Stimulated activated CD4-positive, alpha-beta T cell treated with anti-CD3 and anti-CD28 coated beads, TNF-alpha, amount 100 ng/mL, for 4 hours (primary cell): Measurements from ENCODE around the gene ADTRP.

Experiments used
- DNase-seq, 3 experiments: peaks; one replicate each; pipeline ENCODE4 v3.0.0-alpha.2; 2020; ENCODE audit warnings: low read depth in 3 of 3

The ADTRP gene, protein sequence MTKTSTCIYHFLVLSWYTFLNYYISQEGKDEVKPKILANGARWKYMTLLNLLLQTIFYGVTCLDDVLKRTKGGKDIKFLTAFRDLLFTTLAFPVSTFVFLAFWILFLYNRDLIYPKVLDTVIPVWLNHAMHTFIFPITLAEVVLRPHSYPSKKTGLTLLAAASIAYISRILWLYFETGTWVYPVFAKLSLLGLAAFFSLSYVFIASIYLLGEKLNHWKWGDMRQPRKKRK

DNA sequence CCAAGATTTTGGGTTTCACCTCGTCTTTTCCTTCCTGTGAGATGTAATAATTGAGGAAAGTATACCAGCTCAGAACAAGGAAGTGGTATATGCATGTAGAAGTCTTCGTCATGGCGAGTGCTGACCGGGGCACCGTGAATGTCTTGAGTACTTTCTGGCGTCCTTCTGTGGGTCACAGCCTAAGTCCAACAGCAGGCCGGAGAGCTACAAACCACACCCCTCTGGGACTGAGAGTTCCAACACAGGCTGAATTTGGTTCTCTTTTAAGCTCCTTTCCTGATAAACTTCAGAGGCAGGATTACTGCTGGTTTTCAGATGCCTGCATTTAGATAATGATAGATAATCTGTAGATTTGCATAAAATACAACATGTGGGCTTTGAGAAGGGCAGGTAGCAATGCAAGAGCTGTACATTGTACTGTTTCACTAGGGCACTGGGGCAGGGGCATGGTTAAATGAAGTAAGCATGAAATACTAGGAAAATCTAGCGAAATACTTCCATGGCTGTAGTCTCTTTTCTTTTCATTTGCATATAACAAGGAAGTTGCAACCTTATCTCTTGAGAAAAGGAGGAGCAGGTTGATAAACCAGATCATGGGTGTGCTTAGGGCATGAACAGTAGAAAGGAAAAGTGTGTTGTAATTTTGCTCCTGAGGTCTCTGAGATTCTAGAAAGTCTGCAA, at the start of gene ADTRP:
Gene ADTRP, minus strand, starts transcription at position 156 of the 681 bp plus-strand sequence. Its CDS starts 44 bp downstream, at position 112.
- DNase-seq, result no peak

DNA sequence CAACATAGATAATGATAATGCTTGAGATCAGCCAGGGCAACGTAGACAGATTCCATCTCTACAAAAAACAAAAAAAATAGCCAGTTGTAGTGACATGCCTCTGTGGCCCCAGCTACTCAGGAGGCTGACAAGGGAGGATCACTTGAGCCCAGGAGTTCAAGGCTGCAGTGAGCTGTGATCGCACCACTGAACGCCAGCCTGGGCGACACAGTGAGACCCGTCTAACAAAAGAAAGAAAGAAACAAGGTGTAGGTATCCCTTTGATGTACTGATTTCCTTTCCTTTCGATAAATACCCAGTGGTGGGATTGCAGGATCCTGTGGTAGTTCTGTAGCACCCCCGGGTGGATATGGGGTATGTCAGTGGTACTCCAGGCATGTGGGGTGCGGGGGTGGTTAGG, 48.2 kb upstream of the ADTRP start:
- DNase-seq, result no peak

DNA sequence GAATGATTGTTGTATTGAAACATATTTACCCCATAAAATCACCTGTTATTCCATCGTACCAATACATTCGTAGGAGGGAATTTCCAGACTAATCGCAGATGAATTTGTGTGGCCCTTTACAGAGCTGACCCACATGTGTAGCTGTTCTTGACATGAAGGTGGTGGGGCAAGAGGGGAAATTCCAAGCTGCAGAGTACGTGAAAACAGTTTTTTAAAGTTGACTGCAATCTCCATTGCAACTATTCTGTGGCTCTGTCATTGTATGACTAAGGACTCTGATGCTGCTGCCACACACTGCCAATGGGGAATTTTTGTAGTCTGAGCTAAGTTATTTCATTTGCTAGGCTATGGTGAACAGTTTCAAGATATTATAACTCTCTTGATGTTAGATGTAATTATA, 46.4 kb upstream of the ADTRP start:
- no peak for DNase-seq

DNA sequence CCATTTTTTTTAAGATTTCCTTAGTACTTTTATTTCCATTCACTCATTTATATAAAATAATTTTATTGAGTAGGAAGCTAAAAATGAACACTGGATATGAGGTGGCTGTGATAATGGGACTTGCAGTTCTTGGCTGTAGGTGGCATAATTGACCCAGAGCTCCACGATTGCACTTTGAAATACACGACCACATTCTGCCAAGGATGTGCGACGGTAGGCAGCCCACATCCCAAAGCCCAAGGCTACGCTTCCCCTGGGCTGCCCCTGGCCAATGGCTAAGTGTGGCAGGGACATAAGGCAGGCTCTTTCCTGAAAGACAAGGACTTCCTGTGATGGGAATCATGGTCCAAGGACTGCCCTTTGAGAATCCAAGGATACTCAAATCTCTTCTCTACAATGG, 43.7 kb upstream of the ADTRP start:
- DNase-seq, result no peak

DNA sequence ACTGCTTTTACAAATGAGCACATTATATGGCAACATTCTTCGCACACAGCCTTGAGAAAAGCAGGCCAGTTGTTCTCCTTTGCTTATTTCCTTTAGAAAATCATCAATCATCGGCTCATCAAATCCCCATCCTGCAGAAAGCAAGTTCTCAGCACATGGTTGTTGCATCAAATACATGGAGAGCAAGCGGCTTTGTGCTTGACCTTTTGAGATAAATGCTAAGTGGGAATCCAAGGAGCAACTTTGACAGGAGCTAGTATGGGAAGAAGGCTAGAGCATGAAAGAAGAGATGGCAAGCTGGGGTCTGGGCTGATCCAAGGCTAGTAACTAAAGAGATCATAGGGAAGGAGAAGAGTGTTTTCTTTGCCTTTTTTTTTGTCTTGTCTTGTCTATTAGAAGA, 43.2 kb upstream of the ADTRP start:
- no peak for DNase-seq

DNA sequence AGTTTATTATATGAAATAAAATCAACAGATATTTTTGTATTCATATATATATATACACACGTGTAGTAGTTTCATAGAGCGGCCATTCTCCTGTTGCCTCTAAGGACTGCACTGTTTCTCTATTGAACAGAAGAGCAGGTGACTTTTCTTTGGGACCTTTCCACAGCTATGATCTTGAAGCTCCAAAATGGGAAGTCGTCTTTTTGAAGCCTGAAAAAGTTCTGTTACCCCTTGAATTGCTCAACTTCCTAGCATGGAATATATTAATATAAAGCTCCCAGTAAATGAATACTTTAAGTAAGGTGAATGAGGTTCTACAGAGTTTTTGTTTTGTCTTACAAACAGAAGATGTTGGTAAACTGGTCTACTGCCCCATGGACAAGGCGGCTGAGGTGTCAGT, 42.2 kb upstream of the ADTRP start:
- DNase-seq, result no peak

DNA sequence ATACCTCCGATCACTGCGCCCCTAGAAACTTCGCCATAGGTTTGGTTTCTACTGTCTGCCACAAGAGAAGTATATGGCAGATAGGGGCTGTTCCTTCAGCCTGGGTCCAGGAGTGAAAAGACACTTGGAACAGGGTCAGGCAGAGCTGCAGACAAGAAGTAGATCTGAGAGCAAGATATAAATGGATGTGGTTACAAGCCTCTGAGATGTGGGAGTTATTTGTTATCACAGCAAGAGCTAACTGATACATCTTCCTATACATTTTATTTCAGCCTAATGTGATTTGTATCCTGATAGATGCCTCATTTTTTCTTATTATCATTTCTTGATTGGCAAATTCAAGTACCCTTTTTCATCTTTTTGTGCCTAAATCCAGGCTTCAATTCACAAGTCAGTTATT, 40.9 kb upstream of the ADTRP start:
- DNase-seq, result no peak

DNA sequence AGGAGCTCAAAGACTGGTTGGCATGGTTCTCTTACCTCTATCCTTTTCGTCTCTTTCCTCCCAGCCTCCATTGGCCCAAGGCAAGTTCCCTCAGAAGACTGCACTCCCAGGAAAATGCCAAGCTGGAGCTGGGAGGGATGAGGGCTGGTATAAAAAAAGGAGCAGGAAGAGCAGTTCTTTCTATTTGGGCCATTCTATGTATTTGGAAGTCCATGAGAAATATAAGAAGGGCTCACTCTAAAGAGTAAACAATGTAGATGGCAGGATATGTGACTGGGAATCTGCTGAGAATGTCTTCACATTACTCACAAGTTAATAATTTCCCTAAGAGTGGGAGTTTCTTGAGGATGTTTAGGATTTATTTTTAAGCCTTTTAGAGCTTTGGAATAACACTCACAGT, 36.6 kb upstream of the ADTRP start:
- no peak for DNase-seq

DNA sequence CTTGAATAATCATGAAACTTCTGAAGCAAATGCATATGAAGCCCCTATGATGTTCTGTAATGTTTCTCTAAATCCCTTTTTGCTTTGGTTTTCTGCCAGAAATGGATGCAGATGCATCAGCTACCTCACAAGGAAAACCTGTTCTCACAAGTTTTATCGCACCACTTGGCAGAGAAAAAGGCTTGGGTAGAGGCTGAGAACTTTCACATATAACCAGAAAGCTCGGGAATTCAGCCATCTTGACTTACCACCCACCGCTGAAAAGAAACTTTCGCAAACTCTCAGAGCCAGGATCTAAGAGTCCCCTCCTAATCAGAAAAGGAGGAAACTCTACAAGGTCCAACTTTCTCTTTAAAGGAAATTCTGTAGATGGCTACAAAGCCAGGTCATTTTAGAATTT, 36.2 kb upstream of the ADTRP start:
- DNase-seq, result no peak

DNA sequence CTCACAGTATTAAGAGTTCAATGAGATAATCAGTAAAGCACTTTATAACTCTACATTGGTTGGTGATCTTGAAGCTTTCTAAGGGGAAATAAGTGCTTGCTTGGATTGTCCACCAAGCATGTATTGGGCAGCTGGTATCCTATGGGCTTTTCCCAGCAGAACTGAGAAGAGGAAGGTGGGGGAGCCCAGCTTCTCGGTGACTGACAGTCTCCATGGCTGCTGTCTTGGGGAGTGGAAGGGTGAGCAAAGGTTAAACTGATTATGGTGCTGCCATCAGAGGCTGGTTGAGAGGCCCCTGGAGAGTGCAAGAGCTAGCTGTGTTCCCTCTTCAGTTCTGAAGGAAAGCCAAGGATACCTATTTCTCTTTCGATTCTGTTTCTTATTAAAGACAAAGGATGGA, 35.5 kb upstream of the ADTRP start:
- DNase-seq, result no peak

DNA sequence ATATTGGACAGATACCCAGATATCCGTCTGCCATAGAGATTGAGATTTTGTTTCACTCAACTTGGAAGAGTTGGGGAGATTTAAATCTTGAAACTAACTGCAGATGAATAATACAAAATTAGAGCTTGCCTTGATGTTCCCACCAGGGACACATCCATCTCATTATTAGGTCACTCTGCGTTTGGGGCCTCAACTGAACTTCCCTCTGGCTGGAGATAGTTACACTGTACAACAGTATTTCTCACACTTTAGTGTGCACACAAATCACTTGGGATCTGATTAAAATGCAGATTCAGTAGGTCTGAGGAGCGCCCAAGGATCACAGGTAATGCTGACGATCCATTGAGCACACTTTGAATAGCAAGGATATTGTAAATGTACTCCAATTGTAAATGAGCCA, 35.0 kb upstream of the ADTRP start:
- DNase-seq, result no peak

DNA sequence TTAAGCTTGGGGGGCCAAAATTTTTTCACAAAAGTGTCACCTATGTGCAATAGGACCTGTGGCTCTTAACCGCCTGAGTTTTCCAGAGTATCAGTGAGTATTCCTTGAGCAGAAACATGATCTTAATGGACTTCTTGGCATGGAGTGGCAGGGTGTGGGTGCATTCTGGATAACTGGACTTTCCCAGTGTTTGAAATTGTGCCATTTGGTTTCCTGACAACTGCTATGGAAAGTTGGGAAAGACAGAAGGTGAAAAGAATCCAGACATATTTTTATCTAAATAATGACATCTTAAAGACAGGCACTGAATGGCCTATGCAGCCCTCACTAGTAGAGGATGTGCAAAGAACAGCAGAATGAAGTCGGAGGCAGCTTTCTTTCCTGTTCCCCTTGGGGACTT, 34.3 kb upstream of the ADTRP start:
- no peak for DNase-seq

DNA sequence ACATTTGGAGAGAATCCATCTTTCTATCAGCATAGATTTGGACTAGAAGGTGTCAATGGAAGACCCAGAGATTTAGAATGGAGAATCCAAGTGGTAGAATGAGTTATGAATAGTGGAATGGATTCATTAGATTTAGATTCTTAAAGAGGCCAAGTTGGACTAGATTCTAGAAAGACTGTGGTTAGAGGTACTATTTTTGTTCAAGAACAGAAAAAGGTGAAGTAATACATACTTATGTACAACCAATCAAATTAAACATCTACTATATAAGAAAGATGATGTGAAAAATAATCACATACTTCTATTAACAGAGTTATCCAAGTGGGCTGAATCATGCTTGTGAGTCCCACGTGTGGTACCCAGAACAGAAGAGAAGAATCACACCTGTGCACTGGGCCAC, 33.8 kb upstream of the ADTRP start:
- DNase-seq, result no peak

DNA sequence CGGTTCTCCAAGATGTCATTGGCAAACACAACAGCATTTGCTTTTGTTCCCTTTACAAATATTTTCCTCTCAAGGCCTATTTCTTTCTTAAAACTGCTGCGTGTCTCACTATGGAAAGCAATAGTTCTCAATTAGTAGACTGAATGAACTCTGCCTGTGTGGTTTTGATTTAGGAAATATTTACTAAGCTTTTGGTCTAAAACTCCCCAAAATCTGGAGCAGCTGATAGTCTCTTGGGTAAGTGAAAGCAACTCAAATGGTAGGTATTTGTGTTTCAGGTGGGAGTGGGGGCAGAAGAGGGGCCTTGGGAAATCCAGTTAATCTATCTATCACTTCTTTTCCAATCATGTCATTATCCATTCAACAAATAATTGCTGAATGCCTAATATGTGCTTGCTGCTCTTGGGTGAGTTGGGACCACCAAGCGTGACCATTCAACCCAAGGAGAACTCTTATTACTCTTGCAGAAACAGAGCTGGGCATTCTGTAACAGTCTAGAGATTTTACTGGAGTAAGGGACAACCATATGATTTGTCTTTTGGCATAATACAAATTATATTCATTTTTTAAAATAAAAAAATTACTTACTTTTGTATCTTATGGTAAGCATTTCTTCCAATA, 33.2 kb upstream of the ADTRP start:
- DNase-seq, result no peak

DNA sequence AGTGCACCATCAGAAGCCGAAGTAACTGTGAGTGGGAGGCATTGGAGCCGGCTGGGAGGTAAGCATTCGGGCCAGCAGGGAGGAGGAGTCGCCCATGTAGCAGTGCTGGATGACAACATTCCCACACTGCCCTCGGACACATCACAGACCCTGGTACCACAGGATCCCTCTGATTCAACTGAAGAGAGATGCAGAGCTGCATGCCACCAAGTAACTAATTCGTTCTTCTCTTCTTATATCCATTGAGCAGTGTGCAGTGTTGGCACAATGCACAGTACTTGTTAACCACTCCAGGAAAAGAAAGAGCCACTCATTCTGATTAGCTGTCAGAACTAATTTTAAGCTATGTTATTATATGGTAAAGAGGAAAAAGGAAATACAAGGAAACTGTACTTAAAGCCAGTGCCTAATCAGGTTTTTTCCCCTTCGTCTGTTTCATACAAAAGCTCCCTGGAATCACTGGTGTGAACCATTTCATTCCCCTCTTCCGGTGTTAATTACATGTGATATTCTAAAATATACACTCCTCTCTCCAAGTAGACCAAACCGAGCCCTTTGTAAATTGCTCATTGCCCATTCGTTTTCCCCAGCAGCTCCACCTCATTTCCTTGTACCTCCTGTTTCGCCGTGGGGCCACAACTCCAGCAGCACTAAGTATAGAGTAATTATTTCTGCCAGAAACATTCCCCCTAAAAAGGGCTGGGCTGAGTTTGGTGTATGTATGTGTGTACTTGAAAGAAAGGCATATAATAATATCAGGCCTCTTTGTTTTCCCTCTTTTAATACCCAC, 32.4 kb upstream of the ADTRP start:
- DNase-seq, result no peak

DNA sequence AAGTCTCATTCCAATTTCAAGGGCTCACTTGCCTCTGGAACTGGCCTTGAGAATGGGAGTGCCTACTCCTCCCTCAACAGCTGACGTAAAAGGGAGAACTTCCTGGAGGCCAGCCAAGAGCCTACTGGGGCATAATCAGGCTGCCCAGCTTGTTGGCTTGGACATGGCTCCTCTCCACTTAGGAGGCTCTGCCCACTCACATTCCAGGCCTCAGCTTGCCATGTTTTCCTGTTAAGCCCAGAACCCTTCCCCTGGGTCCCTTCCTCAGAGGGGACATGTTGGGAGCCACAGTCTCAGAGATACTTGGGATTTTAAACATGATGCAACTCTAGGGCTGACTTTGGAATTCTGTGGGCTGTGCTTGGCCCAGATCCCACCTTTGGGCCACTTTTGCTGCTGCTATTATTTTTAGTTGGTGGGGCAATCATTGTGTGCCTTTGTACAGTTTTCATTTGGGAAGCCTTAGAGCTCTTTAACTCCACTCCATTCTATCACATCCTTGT, 31.5 kb upstream of the ADTRP start:
- no peak for DNase-seq

DNA sequence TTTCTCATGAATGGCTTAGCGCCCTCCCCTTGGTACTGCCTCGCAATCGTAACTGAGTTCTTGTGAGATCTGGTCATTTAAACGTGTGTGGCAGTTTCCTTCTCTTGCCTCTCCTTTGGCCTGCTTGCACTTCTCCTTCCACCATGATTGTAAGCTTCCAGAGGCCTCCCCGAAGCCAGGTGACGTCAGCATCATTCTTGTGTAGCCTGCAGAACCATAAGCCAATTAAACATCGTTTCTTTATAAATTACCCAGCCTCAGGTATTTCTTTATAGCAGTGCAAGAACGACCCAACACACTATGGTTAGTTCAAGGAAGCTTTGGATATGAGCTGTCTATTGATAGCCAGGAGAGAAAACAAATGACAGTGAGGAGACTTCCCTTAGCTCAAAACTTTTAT, 29.5 kb upstream of the ADTRP start:
- no peak for DNase-seq

DNA sequence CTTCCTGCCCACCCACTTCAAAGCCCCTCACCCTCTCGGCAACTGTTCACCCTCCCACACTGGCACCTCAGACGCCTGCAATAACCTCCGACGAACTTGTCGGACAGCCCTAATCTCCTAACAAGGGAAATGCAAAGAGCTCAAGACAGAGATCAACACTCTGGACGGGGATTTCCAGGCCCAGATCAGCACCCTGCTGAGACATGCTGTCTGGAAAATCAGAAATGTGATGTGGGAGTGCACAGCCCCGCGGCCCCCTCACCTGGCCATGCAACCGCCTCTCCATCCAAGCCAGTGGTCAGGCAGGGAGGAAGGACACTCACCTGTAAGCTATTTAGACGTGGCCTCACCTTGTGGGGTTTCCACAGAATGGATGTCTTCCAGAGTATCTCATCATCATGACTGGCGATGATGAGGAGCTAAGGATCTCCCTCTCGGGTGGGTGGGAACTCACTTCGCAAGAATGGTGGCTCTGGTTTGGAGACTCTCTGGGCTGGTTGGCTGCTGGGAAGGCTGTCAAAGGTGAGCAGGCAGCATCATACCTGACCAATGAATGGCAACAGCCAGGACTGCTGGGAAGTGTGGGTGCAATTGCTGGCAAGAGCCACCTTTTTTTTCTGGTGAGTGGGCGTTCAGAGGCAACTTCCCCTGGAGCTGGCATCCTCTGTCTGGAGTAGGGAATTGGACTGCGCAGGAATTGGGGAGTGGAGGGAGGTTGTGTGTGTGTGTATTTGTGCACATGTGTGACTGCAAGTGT, 28.1 kb upstream of the ADTRP start:
- DNase-seq, result no peak

DNA sequence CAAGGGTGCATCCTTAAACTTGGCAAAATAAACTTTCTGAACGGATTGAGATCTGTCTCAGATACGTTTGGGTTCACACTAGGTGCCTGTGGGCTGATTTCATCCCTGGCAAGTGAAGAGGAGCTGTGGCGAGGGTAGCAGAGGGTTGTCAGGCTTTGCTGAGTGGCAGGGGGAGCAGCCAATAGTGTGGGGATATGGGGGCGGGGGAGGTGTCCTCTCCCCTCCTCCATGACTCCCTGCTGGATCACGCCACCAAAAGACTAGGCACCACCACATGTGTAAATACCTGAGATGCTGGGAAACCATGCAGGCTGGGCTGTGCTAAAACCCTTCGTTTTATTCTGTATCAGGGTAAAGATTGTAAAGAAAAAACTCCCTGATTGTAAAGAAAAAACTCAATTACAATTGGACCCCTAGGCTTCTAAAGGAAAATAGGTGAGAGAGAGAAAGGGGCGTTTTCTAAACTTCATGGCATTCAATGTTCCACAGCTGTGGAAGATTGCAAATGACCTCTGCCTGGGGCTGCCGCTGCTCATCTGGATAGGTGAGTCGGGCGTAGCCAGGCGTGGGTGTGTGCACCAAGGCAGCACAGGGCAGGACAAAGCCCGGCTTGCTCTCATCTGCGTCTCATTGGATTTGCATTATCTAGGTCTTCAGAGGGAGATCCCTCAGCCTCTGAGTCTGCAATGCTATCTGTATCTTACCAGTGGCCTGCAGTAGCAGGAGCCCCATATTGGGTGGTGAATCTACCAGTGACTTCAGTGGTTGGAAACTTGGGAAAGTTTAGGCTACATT, 26.9 kb upstream of the ADTRP start:
- DNase-seq, result no peak

DNA sequence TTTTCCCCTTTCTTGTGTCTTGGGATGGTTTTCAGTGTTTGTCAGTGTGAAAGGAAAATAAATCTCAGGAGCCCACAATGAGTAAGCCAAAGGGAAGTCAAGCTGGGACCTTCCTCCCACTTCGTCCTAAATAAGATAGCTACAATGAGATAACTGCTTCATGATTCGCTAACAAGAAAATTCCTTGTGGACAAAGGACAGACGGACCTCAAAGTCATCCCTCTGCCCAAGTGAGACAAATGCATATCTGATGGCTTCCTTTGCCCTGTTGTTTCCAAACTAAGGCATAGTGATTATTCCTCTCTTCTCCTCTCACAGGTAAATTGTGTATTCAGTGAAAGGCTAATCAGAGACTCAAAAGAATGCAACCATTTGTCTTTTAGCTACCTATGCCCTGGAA, 26.1 kb upstream of the ADTRP start:
- no peak for DNase-seq

DNA sequence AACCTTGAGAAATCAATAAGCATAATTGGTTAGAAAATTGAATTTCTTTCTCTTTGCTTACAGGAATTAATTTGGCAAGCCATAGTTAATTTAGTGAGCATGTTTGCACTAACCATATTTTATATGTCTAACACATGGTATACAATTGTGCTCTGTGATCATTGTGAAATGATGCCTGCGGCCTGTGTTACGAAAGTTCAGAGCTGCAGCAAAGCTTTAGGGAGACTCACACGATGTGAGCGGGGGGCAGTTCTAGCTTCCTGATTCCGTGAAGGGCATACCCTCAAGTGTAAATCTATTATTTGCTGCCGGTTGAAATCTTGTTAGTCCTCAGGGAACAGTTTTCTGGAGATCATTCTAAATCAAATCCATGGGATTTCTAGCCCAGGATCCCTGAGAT, 25.5 kb upstream of the ADTRP start:
- no peak for DNase-seq
